IPS DF 6.9 (cell line): ENCODE measurements around the gene AJAP1.

ENCODE experiments used
- DNase-seq: peaks from one replicate; pipeline ENCODE4 v3.0.0-alpha.2; 2013; ENCODE audit warnings: low read depth, low spot score
- H3K27ac ChIP-seq: one replicate; pipeline ENCODE4 v1.5.1; 2013; ENCODE audit warnings: low read length, control low read depth
- H3K27me3 ChIP-seq: 2 replicates; pipeline ENCODE4 v1.6.1; 2013; ENCODE audit warnings: mild to moderate bottlenecking, low read length; ENCODE audit not compliant: control insufficient read depth, insufficient read depth
- H3K36me3 ChIP-seq: 2 replicates; pipeline ENCODE4 v1.6.1; 2013; ENCODE audit warnings: low read length; ENCODE audit not compliant: control insufficient read depth, insufficient read depth
- H3K4me1 ChIP-seq: 2 replicates; pipeline ENCODE4 v1.6.1; 2013; ENCODE audit warnings: low read length; ENCODE audit not compliant: control insufficient read depth, insufficient read depth
- H3K4me3 ChIP-seq: 2 replicates; pipeline ENCODE4 v1.5.1; 2013; ENCODE audit warnings: mild to moderate bottlenecking, low read length
- H3K9me3 ChIP-seq: 2 replicates; pipeline ENCODE4 v1.6.1; 2013; ENCODE audit warnings: low read length, inconsistent platforms; ENCODE audit not compliant: control insufficient read depth, insufficient read depth
- WGBS: extraction: QIAGEN DNeasy Blood & Tissue Kit; methylation state at CpG from one replicate; pipeline ENCODE4 v1.1.7; 2013; ENCODE audit warnings: mixed read lengths, missing lambda C conversion rate; ENCODE audit not compliant: insufficient read length, insufficient coverage; 5-methylcytosine and 5-hydroxymethylcytosine counted together

AJAP1 gene

DNA sequence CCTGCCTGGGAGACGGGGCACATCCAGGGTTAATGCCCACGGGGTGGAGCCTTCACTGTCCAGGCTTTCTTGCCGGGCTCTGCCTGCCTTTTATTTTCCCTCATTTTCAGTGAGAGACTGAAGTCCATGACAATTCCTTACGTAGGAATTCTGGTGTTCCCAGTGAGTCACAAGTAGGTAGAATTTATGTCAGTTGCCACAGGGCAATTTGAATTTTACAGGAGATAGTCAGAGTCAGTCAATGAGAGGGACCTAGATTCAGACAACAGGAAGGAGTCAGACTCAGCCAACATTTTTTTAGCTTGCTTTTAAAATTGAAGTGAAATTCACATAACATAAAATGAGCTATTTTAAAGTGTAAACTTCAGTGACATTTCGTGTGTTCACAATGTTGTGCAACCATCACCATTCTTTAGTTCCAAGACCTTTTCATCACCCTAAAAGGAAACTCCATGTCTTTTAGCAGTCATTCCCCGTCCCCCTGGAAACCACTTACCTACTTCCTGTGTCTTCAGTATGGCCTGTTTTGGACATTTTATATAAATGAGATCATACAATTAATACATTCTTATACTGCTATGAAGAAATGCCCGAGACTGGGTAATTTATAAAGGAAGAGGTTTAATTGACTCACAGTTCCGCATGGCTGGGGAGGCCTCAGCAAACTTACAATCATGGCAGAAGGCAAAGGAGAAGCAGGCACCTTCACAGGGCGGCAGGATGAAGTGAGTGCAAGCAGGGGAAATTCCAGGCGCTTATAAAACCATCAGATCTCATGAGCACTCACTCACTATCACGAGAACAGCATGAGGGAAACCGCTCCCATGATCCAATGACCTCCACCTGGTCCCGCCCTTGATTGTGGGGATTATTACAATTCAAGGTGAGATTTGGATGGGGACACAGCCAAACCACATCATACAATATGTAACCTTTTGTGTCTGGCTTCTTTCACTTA is 14.6 kb downstream of the AJAP1 start:
- Histone ChIP-seq H3K27ac (no peak overlapping the region), H3K27me3 (no peaks in the 10 kb centered on the region), H3K4me1 (no peaks in the 10 kb centered on the region), H3K4me3 (no peak overlapping the region), H3K36me3 (no peaks in the 10 kb centered on the region), H3K9me3 (peaks cover 3% of the 10 kb centered on the region; the same call in 1 of the 2 replicates)
- no peak for DNase-seq
- WGBS, result no CpG with 5 or more reads among the region's 13 CpGs

- H3K4me1 ChIP-seq, result no peaks in the 10 kb centered on the region
- no peaks in the 10 kb centered on the region for H3K36me3 ChIP-seq
- H3K27ac ChIP-seq, result no peak overlapping the region
- WGBS, result no CpG with 5 or more reads among the region's 4 CpGs
- no peak for DNase-seq
- no peaks in the 10 kb centered on the region for H3K27me3 ChIP-seq
- peaks cover 3% of the 10 kb centered on the region for H3K9me3 ChIP-seq
- H3K4me3 ChIP-seq, result no peak overlapping the region
Measured at GRCh38 chr1:4670265-4670664, 15.9 kb downstream of the AJAP1 start.

- WGBS, result no CpG with 5 or more reads among the region's 13 CpGs
- Histone ChIP-seq H3K27me3 (no peaks in the 10 kb centered on the region), H3K36me3 (no peaks in the 10 kb centered on the region), H3K4me1 (no peaks in the 10 kb centered on the region), H3K4me3 (no peak overlapping the region), H3K9me3 (peaks cover 4% of the 10 kb centered on the region), H3K27ac (no peak overlapping the region)
- no peak for DNase-seq
Measured at GRCh38 chr1:4671828-4672227, 17.4 kb downstream of the AJAP1 start.

- Histone ChIP-seq H3K9me3 (peaks cover 7% of the 10 kb centered on the region), H3K4me1 (no peaks in the 10 kb centered on the region), H3K27me3 (no peaks in the 10 kb centered on the region), H3K4me3 (no peak overlapping the region), H3K27ac (no peak overlapping the region), H3K36me3 (no peaks in the 10 kb centered on the region)
- no CpG with 5 or more reads among the region's 9 CpGs for WGBS
- no peak for DNase-seq
Measured at GRCh38 chr1:4673494-4673893, 19.1 kb downstream of the AJAP1 start.

DNA sequence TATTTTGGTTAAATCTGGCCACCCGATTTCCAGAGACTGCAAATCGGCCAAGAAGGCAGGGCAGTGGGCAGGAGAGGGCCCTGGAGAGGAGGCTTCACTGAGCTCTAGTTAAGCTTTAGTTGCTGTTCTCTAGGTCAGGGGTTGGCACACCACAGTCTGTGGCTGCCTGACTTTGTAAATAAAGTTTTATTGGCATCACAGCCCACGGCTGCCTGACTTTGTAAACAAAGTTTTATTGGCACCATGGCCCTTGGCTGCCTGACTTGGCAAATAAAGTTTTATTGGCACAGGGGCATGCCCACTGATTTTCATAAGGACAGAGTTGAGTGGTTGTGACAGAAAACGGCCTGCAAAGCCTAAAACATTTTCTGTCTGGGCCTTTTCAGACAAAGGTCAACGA is 19.7 kb downstream of the AJAP1 start:
- WGBS, result no CpG with 5 or more reads among the region's 5 CpGs
- Histone ChIP-seq H3K9me3 (peaks cover 7% of the 10 kb centered on the region), H3K4me1 (no peaks in the 10 kb centered on the region), H3K27ac (no peak overlapping the region), H3K4me3 (no peak overlapping the region), H3K27me3 (no peaks in the 10 kb centered on the region), H3K36me3 (no peaks in the 10 kb centered on the region)
- DNase-seq, result no peak

DNA sequence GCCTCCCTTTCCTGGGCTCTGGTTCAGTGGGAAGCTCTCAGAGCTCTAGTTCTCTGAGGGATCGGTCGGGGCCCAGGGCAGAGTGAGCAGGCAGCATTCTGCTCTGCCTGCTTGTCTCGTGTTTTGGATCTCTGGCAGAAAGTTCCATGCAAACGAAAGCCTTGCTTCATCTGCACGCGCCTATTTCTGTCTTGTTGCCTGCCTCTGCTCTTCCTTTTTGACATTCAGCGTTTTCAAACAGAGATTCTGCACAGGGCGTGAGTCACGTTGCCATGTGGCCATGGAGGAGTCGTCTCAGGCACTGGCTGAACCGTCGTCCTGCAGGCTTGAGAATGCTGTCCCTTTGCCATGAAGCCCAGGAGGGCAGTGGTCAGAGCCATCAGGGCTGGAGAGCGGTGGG is 20.3 kb downstream of the AJAP1 start:
- no CpG with 5 or more reads among the region's 13 CpGs for WGBS
- H3K27ac ChIP-seq, result no peak overlapping the region

GRCh38 chr1:4675454-4676186 is 21.2 kb downstream of the AJAP1 start:
- H3K4me3 ChIP-seq, result no peak overlapping the region
- H3K4me1 ChIP-seq, result no peaks in the 10 kb centered on the region
- no peak for DNase-seq
- H3K36me3 ChIP-seq, result no peaks in the 10 kb centered on the region
- H3K9me3 ChIP-seq, result peaks cover 7% of the 10 kb centered on the region
- no peak overlapping the region for H3K27ac ChIP-seq
- H3K27me3 ChIP-seq, result no peaks in the 10 kb centered on the region
- no CpG with 5 or more reads among the region's 21 CpGs for WGBS

More for the DNA sequence above, 20.3 kb downstream of the AJAP1 start:
- Histone ChIP-seq H3K4me1 (no peaks in the 10 kb centered on the region), H3K4me3 (no peak overlapping the region), H3K27me3 (no peaks in the 10 kb centered on the region), H3K36me3 (no peaks in the 10 kb centered on the region), H3K9me3 (peaks cover 7% of the 10 kb centered on the region)
- DNase-seq, result no peak

- Histone ChIP-seq H3K36me3 (no peaks in the 10 kb centered on the region), H3K27me3 (no peaks in the 10 kb centered on the region), H3K27ac (no peak overlapping the region), H3K9me3 (peaks cover 7% of the 10 kb centered on the region), H3K4me1 (no peaks in the 10 kb centered on the region), H3K4me3 (no peak overlapping the region)
- no CpG with 5 or more reads among the region's 9 CpGs for WGBS
- no peak for DNase-seq
Measured at GRCh38 chr1:4676253-4676652, 21.8 kb downstream of the AJAP1 start.

- no CpG with 5 or more reads among the region's 7 CpGs for WGBS
- no peak for DNase-seq
- Histone ChIP-seq H3K27me3 (no peaks in the 10 kb centered on the region), H3K4me1 (no peaks in the 10 kb centered on the region), H3K27ac (no peak overlapping the region), H3K4me3 (no peak overlapping the region), H3K9me3 (peaks cover 8% of the 10 kb centered on the region), H3K36me3 (no peaks in the 10 kb centered on the region)
Measured at GRCh38 chr1:4677608-4678007, 23.2 kb downstream of the AJAP1 start.

- no peak overlapping the region for H3K4me3 ChIP-seq
- H3K9me3 ChIP-seq, result peaks cover 8% of the 10 kb centered on the region
- no peaks in the 10 kb centered on the region for H3K27me3 ChIP-seq
- no peak for DNase-seq
- no peaks in the 10 kb centered on the region for H3K36me3 ChIP-seq
- no CpG with 5 or more reads among the region's 3 CpGs for WGBS
- H3K27ac ChIP-seq, result no peak overlapping the region
- no peaks in the 10 kb centered on the region for H3K4me1 ChIP-seq
Measured at GRCh38 chr1:4678066-4678717, 23.8 kb downstream of the AJAP1 start.
